Pancreas (tissue), 10 donors: ENCODE data around the gene CCT6B. TPM values are rescaled to one million over a fixed set of nuclear protein-coding genes. Genes with fewer than 3 reads are reported as not detected.

Experiments
- ATAC-seq, 4 donors: fragments of 200-7000 bp; cut with Tn5 transposase; one replicate each; pipeline versions ENCODE4 v1.8.0 to v1.9.1; 2020; ENCODE audit warnings: mild to moderate bottlenecking in 4 of 4, moderate library complexity in 4 of 4
- DNase-seq, 6 donors: peaks; one replicate each; pipeline ENCODE4 v3.0.0-alpha.2; 2020
- FAIRE-seq: peaks from 2 replicates; lab custom pipeline; 2012; peaks lifted over from hg19 to GRCh38; lab: Jason Lieb, UNC
- H3K27ac ChIP-seq, 4 donors: fragments of 200-600 bp; sonication (generic); 1 replicate in 3 of 4; 2 replicates in 1 of 4; pipeline versions ENCODE4 v1.5.0 to v1.8.0; 2020
- H3K27me3 ChIP-seq, 4 donors: fragments of 200-600 bp; one replicate each; pipeline ENCODE4 v1.8.0; 2021
- H3K36me3 ChIP-seq, 3 donors: fragments of 200-600 bp; sonication (generic) in 1 of 3; one replicate each; pipeline versions ENCODE4 v1.5.0 to v1.8.0; 2020 to 2021
- H3K4me1 ChIP-seq, 3 donors: fragments of 200-600 bp; one replicate each; pipeline ENCODE4 v1.8.0; 2021
- H3K4me3 ChIP-seq, 4 donors: fragments of 200-600 bp; sonication (generic) in 2 of 4; one replicate each; pipeline versions ENCODE4 v1.5.0 to v1.8.0; 2020 to 2021
- H3K9me3 ChIP-seq, 4 donors: fragments of 200-600 bp; one replicate each; pipeline ENCODE4 v1.8.0; 2021
- CTCF ChIP-seq, 4 donors: fragments of 200-600 bp; sonication (generic) in 3 of 4; IDR thresholded peaks; one replicate each; pipeline versions ENCODE4 v1.5.0 to v1.8.0; 2021; ENCODE audit warnings: antibody characterized with exemption in 4 of 4
- WGBS, 2 donors: extraction: QIAGEN DNeasy Blood & Tissue Kit; methylation state at CpG; one replicate each; pipeline ENCODE4 v1.1.7; 2013; 5-methylcytosine and 5-hydroxymethylcytosine counted together
- intact Hi-C, 3 donors: fragments of 100-400 bp; cut with DNase I; formaldehyde crosslinking; loops; one replicate each; pipeline versions ENCODE4 v1.11.1 to v1.14.2; 2022
- polyA plus RNA-seq, 2 donors: library from polyadenylated mRNA; stranded (reverse); fragments of 200-250 nt; gene quantifications; one replicate each; pipeline ENCODE4 v1.2.3, GENCODE V29; 2013
- total RNA-seq, 6 donors: library from RNA; stranded (reverse); fragmentation: NEBNext Ultra II Directional in 4 of 6; extraction: Animal tissue kit (Norgen Biotek cat#: 25700) in 4 of 6; gene quantifications; one replicate each; pipeline versions ENCODE4 v1.2.1 to v1.2.4, GENCODE V29; 2021 to 2023
- donor health status: healthy with polysubstance abuse.
- donor health status: DM: no; HTN: no; CAD: no; lungs with moderate emphysema.
- donor health status: DM: no; HTN: no; CAD: no.
- donor health status: control.
- donor health status: control.
- donor health status: Bipolar disorder and iron deficiency.
- donor health status: DM: yes; HTN: yes; CAD: no.
- donor health status: DM: no; HTN: no; CAD: no.
- donor health status: DM: no; HTN: no; CAD: no.
- donor health status: DM: yes; HTN: yes; CAD: no.

The CCT6B gene
- total and polyA plus RNA-seq, 8 donors: 0.68 to 4.0 (median 1.3) TPM

- no peak for TF ChIP-seq CTCF (IDR thresholded peaks at IDR 0.05)
- H3K4me3 ChIP-seq: no peak overlapping the region
- no peaks in the 10 kb centered on the region for H3K36me3 ChIP-seq
- H3K27me3 ChIP-seq: no peaks in the 10 kb centered on the region
- H3K4me1 ChIP-seq: no peaks in the 10 kb centered on the region
- DNase-seq (no peak), ATAC-seq (no peak), FAIRE-seq (no peak)
- H3K27ac ChIP-seq: no peak overlapping the region
- H3K9me3 ChIP-seq: no peaks in the 10 kb centered on the region
- intact Hi-C loops: no loop called here
These were observed 31.0 kb downstream of the CCT6B start for GRCh38 chr17:34930283-34930682.

GRCh38 chr17:34926661-34927060 lies 34.6 kb downstream of the CCT6B start:
- DNase-seq: no peak
- FAIRE-seq: no peak
- Histone ChIP-seq H3K4me1 (no peaks in the 10 kb centered on the region), H3K27ac (no peak overlapping the region), H3K36me3 (no peaks in the 10 kb centered on the region), H3K9me3 (no peaks in the 10 kb centered on the region), H3K27me3 (no peaks in the 10 kb centered on the region), H3K4me3 (no peak overlapping the region)
- WGBS, 2 donors: 96 to 97% methylated on average over 3 of the region's 3 CpGs
- no peak for ATAC-seq
- TF ChIP-seq CTCF (IDR thresholded peaks at IDR 0.05): no peak
- intact Hi-C loops: no loop called here

- no peak overlapping the region for H3K27ac ChIP-seq
- no peak for TF ChIP-seq CTCF (IDR thresholded peaks at IDR 0.05)
- ATAC-seq: no peak
- H3K9me3 ChIP-seq: no peaks in the 10 kb centered on the region
- H3K4me1 ChIP-seq: no peaks in the 10 kb centered on the region
- no peaks in the 10 kb centered on the region for H3K36me3 ChIP-seq
- H3K4me3 ChIP-seq: no peak overlapping the region
- H3K27me3 ChIP-seq: no peaks in the 10 kb centered on the region
- WGBS, 2 donors: 88 to 90% methylated on average over 4 of the region's 4 CpGs
- DNase-seq: no peak
- intact Hi-C loops: no loop called here
- FAIRE-seq: no peak
These were observed 40.6 kb downstream of the CCT6B start for GRCh38 chr17:34920676-34921075.

- H3K27ac ChIP-seq: no peak overlapping the region
- H3K36me3 ChIP-seq: no peaks in the 10 kb centered on the region
- no peak for FAIRE-seq
- no peak for ATAC-seq
- H3K4me1 ChIP-seq: no peaks in the 10 kb centered on the region
- H3K9me3 ChIP-seq: no peaks in the 10 kb centered on the region
- no peak overlapping the region for H3K4me3 ChIP-seq
- DNase-seq: no peak
- TF ChIP-seq CTCF (IDR thresholded peaks at IDR 0.05): no peak
- WGBS, 2 donors: 61 to 89% methylated on average over 1 of the region's 1 CpG
- intact Hi-C loops: no loop called here
- H3K27me3 ChIP-seq: no peaks in the 10 kb centered on the region
These were observed 43.9 kb downstream of the CCT6B start for GRCh38 chr17:34917381-34917780.

- Histone ChIP-seq H3K27ac (no peak overlapping the region), H3K9me3 (no peaks in the 10 kb centered on the region), H3K27me3 (no peaks in the 10 kb centered on the region), H3K36me3 (no peaks in the 10 kb centered on the region), H3K4me3 (no peak overlapping the region), H3K4me1 (no peaks in the 10 kb centered on the region)
- intact Hi-C loops: no loop called here
- TF ChIP-seq CTCF (IDR thresholded peaks at IDR 0.05): no peak
- DNase-seq (no peak), FAIRE-seq (no peak), ATAC-seq (no peak)
- WGBS, 2 donors: 67 to 78% methylated on average over 2 of the region's 2 CpGs
These were observed 45.1 kb downstream of the CCT6B start for GRCh38 chr17:34916120-34916519.
